Liver (tissue), 9 donors: ENCODE measurements around the gene PCDH1. TPM values are rescaled to one million over a fixed set of nuclear protein-coding genes. Genes with fewer than 3 reads are reported as not detected.

Experiments used
- DNase-seq: peaks from one replicate; pipeline ENCODE4 v3.0.0-alpha.2; 2017; ENCODE audit warnings: low spot score
- H3K27ac ChIP-seq, 2 donors: one replicate each; pipeline ENCODE4 v1.7.0; 2013; ENCODE audit warnings: inconsistent platforms in 2 of 2, low read length in 2 of 2, control low read depth in 1 of 2, low read depth in 1 of 2, mild to moderate bottlenecking in 1 of 2
- H3K27me3 ChIP-seq, 4 donors: one replicate each; pipeline versions ENCODE4 v1.6.1 to v1.7.0; 2013; ENCODE audit warnings: low read length in 3 of 4, inconsistent platforms in 1 of 4, mild to moderate bottlenecking in 1 of 4, moderate library complexity in 1 of 4; ENCODE audit not compliant: control insufficient read depth in 4 of 4, insufficient read depth in 4 of 4
- H3K36me3 ChIP-seq, 4 donors: one replicate each; pipeline versions ENCODE4 v1.6.1 to v1.7.0; 2013; ENCODE audit warnings: low read length in 3 of 4, mild to moderate bottlenecking in 3 of 4, low read depth in 1 of 4, moderate library complexity in 1 of 4; ENCODE audit not compliant: control insufficient read depth in 4 of 4, insufficient read depth in 3 of 4
- H3K4me1 ChIP-seq, 4 donors: one replicate each; pipeline versions ENCODE4 v1.6.1 to v1.7.0; 2013; ENCODE audit warnings: low read length in 3 of 4, mild to moderate bottlenecking in 3 of 4, moderate library complexity in 1 of 4; ENCODE audit not compliant: control insufficient read depth in 4 of 4, insufficient read depth in 4 of 4
- H3K4me3 ChIP-seq, 3 donors: one replicate each; pipeline versions ENCODE4 v1.6.1 to v1.7.0; 2013; ENCODE audit warnings: low read length in 3 of 3, control low read depth in 1 of 3, low read depth in 1 of 3, mild to moderate bottlenecking in 1 of 3
- H3K9ac ChIP-seq, 2 donors: one replicate each; pipeline ENCODE4 v1.7.0; 2013; ENCODE audit warnings: low read length in 2 of 2, mild to moderate bottlenecking in 2 of 2, moderate library complexity in 2 of 2, control low read depth in 1 of 2, low read depth in 1 of 2
- H3K9me3 ChIP-seq, 4 donors: one replicate each; pipeline versions ENCODE4 v1.6.1 to v1.7.0; 2013; ENCODE audit warnings: low read length in 3 of 4; ENCODE audit not compliant: control insufficient read depth in 4 of 4
- FOXA2 ChIP-seq: IDR thresholded peaks from 2 replicates; pipeline ENCODE4 v1.6.1; 2016; ENCODE audit warnings: antibody characterized with exemption
- HNF4A ChIP-seq, 2 donors: conservative IDR thresholded peaks; 2 replicates each; pipeline ENCODE4 v1.6.1; 2016; ENCODE audit warnings: antibody characterized with exemption in 2 of 2, mild to moderate bottlenecking in 2 of 2
- JUND ChIP-seq, 2 donors: IDR thresholded peaks; 2 replicates each; pipeline ENCODE4 v1.6.1; 2016; ENCODE audit warnings: antibody characterized with exemption in 2 of 2
- RAD21 ChIP-seq, 2 donors: IDR thresholded peaks; 2 replicates each; pipeline ENCODE4 v1.6.1; 2016; ENCODE audit warnings: antibody characterized with exemption in 2 of 2, mild to moderate bottlenecking in 2 of 2
- RXRA ChIP-seq, 2 donors: IDR thresholded peaks; 2 replicates each; pipeline ENCODE4 v1.6.1; 2017 to 2018; ENCODE audit warnings: antibody characterized with exemption in 2 of 2, mild to moderate bottlenecking in 1 of 2
- SP1 ChIP-seq: IDR thresholded peaks from 2 replicates; pipeline ENCODE4 v1.6.1; 2018; ENCODE audit warnings: antibody characterized with exemption, mild to moderate bottlenecking
- TAF1 ChIP-seq: conservative IDR thresholded peaks from 2 replicates; pipeline ENCODE4 v1.6.1; 2016; ENCODE audit warnings: antibody characterized with exemption, mild to moderate bottlenecking
- ZBTB33 ChIP-seq: IDR thresholded peaks from 2 replicates; pipeline ENCODE4 v1.6.1; 2016; ENCODE audit warnings: antibody characterized with exemption
- WGBS: extraction: QIAGEN DNeasy Blood & Tissue Kit; methylation state at CpG from one replicate; pipeline ENCODE4 v1.1.7; 2013; 5-methylcytosine and 5-hydroxymethylcytosine counted together
- polyA plus RNA-seq, 2 donors: library from polyadenylated mRNA; stranded (reverse) in 1 of 2; unstranded in 1 of 2; fragments of 200-250 nt in 1 of 2; fragments of >200 nt in 1 of 2; fragmentation: Nextera tagmentation in 1 of 2; extraction: Ambion mirVana in 1 of 2; gene quantifications; one replicate each; pipeline versions ENCODE4 v1.2.1 to v1.2.3, GENCODE V29; 2013 to 2015
- total RNA-seq, 2 donors: library from RNA; depleted of rRNA; stranded (reverse); fragments of >200 nt; gene quantifications; one replicate each; pipeline ENCODE4 v1.2.3, GENCODE V29; 2014
- TF ChIP-seq, protein P1 (sequence below): fragments of 150-350 bp; IDR thresholded peaks from 2 replicates; pipeline ENCODE4 v1.5.1; 2017; ENCODE audit warnings: improper control_type of control experiment, low read depth, low read length; ENCODE audit not compliant: missing input control
- TF ChIP-seq, protein P2 (sequence below): IDR thresholded peaks from 2 replicates; pipeline ENCODE4 v1.6.1; 2016; ENCODE audit warnings: antibody characterized with exemption, mild to moderate bottlenecking
- TF ChIP-seq, protein P3 (sequence below): IDR thresholded peaks from 2 replicates; pipeline ENCODE4 v1.6.1; 2016; ENCODE audit warnings: antibody characterized with exemption
- donor health status: healthy.
- donor health status: healthy.
- donor health status: healthy.
- donor health status: healthy.
- donor health status: healthy.

PCDH1 gene
- total and polyA plus RNA-seq, 4 donors = 9.3 to 52.8 (median 15.0) TPM

- no peaks in the 10 kb centered on the region for H3K36me3 ChIP-seq
- TF ChIP-seq, protein P1, sequence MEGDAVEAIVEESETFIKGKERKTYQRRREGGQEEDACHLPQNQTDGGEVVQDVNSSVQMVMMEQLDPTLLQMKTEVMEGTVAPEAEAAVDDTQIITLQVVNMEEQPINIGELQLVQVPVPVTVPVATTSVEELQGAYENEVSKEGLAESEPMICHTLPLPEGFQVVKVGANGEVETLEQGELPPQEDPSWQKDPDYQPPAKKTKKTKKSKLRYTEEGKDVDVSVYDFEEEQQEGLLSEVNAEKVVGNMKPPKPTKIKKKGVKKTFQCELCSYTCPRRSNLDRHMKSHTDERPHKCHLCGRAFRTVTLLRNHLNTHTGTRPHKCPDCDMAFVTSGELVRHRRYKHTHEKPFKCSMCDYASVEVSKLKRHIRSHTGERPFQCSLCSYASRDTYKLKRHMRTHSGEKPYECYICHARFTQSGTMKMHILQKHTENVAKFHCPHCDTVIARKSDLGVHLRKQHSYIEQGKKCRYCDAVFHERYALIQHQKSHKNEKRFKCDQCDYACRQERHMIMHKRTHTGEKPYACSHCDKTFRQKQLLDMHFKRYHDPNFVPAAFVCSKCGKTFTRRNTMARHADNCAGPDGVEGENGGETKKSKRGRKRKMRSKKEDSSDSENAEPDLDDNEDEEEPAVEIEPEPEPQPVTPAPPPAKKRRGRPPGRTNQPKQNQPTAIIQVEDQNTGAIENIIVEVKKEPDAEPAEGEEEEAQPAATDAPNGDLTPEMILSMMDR = peak; percentile 10
- peak; percentile 7 for TF ChIP-seq SP1
- TF ChIP-seq JUND (IDR thresholded peaks at IDR 0.05) = no peak
- TF ChIP-seq RAD21 (IDR thresholded peaks at IDR 0.05) = peak; percentile 27 to 51
- WGBS = 11% methylated on average over 40 of the region's 40 CpGs
- H3K9me3 ChIP-seq = no peaks in the 10 kb centered on the region
- peaks cover 5 to 11% (median 7%) of the 10 kb centered on the region in 4 donors for H3K4me1 ChIP-seq
- H3K9ac ChIP-seq = no peak overlapping the region
- H3K27ac ChIP-seq = no peak overlapping the region
- peak; percentile 41 for DNase-seq
- no peaks in the 10 kb centered on the region for H3K27me3 ChIP-seq
- peak overlapping the region in 2 of 3 donors; percentile 52 to 55 for H3K4me3 ChIP-seq
Measured at GRCh38 chr5:141914199-141914743, 36.1 kb upstream of the PCDH1 start.

DNA sequence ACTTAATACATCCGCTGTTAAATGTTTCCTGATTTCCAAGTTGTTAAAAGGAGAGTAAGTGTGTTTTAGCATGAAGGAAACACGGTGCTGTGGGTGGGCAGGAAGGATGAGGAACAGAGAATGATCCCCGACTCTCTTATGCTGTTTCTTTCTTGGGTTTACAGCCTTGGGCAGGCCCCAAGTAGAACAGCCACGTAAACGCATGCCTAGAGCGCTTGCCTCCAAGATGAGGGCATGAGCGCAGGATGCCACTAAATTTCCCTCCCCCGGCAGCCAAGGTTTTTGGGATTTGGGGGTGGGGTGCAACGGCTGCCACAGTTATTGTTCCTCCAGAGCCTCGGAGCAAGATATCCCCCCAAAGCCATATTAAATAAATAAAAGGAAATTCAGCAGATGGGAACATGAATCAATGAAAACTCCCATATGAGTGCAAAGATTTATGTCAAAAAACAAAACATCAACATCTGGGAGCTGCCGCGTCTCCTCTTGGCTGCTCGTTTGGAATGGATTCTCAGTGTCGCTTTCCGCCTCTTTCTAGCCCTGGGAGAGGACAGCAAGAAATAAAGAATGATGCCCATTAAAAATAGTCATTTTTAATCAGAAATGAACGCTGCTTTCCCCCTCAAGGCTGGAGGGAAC lies 35.5 kb upstream of the PCDH1 start:
- Histone ChIP-seq H3K9ac (no peak overlapping the region), H3K27ac (no peak overlapping the region), H3K9me3 (no peaks in the 10 kb centered on the region), H3K4me3 (peak overlapping the region in 2 of 3 donors; percentile 52 to 55), H3K27me3 (no peaks in the 10 kb centered on the region), H3K36me3 (no peaks in the 10 kb centered on the region), H3K4me1 (peaks cover 2 to 9% (median 6%) of the 10 kb centered on the region in 4 donors)
- 34% methylated on average over 16 of the region's 16 CpGs for WGBS
- no peak for DNase-seq
- TF ChIP-seq, protein P2, sequence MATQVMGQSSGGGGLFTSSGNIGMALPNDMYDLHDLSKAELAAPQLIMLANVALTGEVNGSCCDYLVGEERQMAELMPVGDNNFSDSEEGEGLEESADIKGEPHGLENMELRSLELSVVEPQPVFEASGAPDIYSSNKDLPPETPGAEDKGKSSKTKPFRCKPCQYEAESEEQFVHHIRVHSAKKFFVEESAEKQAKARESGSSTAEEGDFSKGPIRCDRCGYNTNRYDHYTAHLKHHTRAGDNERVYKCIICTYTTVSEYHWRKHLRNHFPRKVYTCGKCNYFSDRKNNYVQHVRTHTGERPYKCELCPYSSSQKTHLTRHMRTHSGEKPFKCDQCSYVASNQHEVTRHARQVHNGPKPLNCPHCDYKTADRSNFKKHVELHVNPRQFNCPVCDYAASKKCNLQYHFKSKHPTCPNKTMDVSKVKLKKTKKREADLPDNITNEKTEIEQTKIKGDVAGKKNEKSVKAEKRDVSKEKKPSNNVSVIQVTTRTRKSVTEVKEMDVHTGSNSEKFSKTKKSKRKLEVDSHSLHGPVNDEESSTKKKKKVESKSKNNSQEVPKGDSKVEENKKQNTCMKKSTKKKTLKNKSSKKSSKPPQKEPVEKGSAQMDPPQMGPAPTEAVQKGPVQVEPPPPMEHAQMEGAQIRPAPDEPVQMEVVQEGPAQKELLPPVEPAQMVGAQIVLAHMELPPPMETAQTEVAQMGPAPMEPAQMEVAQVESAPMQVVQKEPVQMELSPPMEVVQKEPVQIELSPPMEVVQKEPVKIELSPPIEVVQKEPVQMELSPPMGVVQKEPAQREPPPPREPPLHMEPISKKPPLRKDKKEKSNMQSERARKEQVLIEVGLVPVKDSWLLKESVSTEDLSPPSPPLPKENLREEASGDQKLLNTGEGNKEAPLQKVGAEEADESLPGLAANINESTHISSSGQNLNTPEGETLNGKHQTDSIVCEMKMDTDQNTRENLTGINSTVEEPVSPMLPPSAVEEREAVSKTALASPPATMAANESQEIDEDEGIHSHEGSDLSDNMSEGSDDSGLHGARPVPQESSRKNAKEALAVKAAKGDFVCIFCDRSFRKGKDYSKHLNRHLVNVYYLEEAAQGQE = no peak
- TF ChIP-seq RXRA (IDR thresholded peaks at IDR 0.05) (no peak), ZBTB33 (no peak), HNF4A (conservative IDR thresholded peaks at IDR 0.05) (no peak), TAF1 (no peak), FOXA2 (no peak)
- TF ChIP-seq, protein P3, sequence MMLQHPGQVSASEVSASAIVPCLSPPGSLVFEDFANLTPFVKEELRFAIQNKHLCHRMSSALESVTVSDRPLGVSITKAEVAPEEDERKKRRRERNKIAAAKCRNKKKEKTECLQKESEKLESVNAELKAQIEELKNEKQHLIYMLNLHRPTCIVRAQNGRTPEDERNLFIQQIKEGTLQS = no peak
- TF ChIP-seq, protein P1 = no peak
